Fibroblast of lung (primary cell): ENCODE data around the gene EPHB1.

Source experiments
- CTCF ChIP-seq, 2 donors: IDR thresholded peaks in 1 of 2; conservative IDR thresholded peaks in 1 of 2; 1 replicate in 1 of 2; 2 replicates in 1 of 2; pipeline ENCODE4 v1.5.1; 2011 to 2012; ENCODE audit warnings: low read length in 2 of 2, control low read depth in 1 of 2, inconsistent platforms in 1 of 2, low read depth in 1 of 2, mild to moderate bottlenecking in 1 of 2
- EZH2 ChIP-seq: IDR thresholded peaks from 2 replicates; pipeline ENCODE4 v1.5.1; 2012; ENCODE audit warnings: low read length, control low read depth, mild to moderate bottlenecking; ENCODE audit errors: missing control alignments

DNA sequence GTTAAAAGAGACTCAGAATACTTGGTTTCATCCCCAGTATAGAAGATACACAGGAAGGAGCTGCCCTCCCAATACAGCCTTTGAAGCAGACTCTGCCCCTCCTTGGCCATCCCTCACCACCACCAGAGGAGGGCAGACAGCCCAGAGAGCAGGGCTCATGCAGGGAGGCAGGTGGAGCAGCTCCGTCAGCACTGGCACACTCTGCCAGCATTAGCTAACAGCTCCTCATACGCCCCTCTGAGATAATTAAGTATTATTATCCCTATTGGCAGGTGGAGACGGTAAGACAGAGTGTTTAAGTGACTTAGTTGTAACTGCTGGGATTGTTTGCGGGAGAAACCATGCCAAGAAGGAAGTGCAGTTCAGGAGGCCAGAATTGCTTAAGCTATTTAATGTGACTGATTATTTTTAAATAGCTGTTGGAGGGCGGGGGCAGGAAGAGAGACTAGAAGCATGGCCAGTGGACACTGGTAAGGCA lies 434.0 kb downstream of the EPHB1 start:
- TF ChIP-seq CTCF (conservative IDR thresholded peaks at IDR 0.05 in 1 of 2, IDR thresholded peaks at IDR 0.05 in 1 of 2; ENCODE audit: low read depth in 1 of 2, low read length in 2 of 2) (no peak), EZH2 (no peak)
